ENCODE data around the gene PIGO. TPM values are rescaled to one million over a fixed set of nuclear protein-coding genes. Genes with fewer than 3 reads are reported as not detected.

PIGO gene
- total RNA-seq, 1 experiment from 2014 or later, result 32.0 TPM

DNA sequence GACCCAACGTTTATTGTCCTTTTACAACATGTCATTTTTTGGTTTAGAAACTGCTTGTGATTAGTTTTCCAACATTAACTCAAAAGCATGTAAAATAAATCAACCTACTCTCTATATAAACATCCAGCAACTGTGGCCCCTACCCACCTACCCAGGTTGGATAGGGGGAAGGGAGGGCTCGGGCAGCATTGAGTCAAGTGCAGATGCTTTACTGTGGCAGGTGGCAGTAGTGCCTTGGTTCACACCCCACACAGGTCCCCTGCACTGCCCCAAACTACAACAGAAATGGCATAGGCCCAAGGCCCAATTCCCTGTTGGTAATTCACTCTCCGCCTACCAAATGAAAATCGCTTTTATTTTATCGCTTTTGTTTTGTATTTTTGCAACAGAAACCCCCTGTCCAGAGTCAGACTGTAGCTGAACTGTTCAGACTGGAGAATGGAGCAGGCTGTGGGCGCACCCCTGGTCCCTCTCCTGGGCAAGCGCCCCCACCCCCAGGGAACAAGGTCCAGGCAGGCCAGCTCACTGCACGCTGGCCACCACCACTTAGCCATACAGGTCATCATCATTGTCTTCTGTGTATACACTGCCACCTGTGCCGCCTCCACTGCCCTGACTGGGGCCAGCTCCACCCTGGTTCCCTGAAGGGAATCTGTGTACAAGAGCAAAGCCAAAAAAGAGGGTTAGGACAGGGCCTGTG, 39.7 kb downstream of the PIGO start:
- no peak for DNase-seq
- H3K4me1 Mint-ChIP-seq (ENCODE audit: low read depth, unreplicated experiment), result no peaks in the 10 kb centered on the region
- H3K27ac Mint-ChIP-seq (ENCODE audit: unreplicated experiment), result no peak overlapping the region
- intact Hi-C loops (cut with micrococcal nuclease; ENCODE audit: unreplicated experiment), result no loop called here
- CTCF ChIA-PET, result no interaction called here
- TSS peak; percentile 25 for BruUV-seq (replicated peaks)
- H3K9me3 Mint-ChIP-seq (ENCODE audit: low read depth, unreplicated experiment), result no peaks in the 10 kb centered on the region
- H3K36me3 Mint-ChIP-seq (ENCODE audit: insufficient read depth, unreplicated experiment), result peaks cover 78% of the 10 kb centered on the region
- TF ChIP-seq, protein P1, sequence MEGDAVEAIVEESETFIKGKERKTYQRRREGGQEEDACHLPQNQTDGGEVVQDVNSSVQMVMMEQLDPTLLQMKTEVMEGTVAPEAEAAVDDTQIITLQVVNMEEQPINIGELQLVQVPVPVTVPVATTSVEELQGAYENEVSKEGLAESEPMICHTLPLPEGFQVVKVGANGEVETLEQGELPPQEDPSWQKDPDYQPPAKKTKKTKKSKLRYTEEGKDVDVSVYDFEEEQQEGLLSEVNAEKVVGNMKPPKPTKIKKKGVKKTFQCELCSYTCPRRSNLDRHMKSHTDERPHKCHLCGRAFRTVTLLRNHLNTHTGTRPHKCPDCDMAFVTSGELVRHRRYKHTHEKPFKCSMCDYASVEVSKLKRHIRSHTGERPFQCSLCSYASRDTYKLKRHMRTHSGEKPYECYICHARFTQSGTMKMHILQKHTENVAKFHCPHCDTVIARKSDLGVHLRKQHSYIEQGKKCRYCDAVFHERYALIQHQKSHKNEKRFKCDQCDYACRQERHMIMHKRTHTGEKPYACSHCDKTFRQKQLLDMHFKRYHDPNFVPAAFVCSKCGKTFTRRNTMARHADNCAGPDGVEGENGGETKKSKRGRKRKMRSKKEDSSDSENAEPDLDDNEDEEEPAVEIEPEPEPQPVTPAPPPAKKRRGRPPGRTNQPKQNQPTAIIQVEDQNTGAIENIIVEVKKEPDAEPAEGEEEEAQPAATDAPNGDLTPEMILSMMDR (IDR thresholded peaks at IDR 0.05; ENCODE audit: unreplicated experiment), result no peak
- no peak overlapping the region for H3K4me3 Mint-ChIP-seq (ENCODE audit: low read depth, unreplicated experiment)
- H3K27me3 Mint-ChIP-seq (ENCODE audit: unreplicated experiment), result no peaks in the 10 kb centered on the region

DNA sequence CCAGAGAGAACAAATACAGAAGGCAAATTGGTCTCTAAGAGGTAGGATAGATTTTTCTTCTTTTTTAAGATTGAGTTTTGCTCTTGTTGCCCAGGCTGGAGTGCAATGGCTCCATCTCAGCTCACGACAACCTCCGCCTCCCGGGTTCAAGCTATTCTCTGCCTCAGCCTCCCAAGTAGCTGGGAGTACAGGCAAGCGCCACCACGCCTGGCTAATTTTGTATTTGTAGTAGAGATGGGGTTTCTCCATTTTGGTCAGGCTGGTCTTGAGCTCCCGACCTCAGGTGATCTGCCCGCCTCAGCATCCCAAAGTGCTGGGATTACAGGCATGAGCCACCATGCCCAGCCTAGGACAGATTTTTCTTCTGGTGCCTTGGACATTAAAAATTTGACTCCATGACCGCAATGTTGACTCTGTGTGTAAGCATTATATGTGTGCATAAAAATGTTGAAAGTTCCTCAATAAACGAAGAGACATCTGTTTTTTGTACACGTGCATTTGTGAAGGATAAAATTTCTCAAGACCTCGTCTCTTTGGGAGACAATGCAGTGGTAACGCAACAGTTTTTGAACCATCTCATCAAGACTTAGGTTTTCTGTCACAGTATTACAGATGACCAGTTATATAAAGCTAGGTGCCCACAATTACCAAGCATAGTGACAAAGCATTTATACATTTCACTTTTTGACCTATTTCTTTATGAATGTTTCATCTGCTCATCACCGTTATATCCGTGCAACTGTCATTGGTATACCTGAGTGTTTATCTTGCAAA, 41.3 kb downstream of the PIGO start:
- H3K36me3 Mint-ChIP-seq (ENCODE audit: insufficient read depth, unreplicated experiment), result peaks cover 74% of the 10 kb centered on the region
- no peaks in the 10 kb centered on the region for H3K27me3 Mint-ChIP-seq (ENCODE audit: unreplicated experiment)
- H3K4me1 Mint-ChIP-seq (ENCODE audit: low read depth, unreplicated experiment), result no peaks in the 10 kb centered on the region
- no peak overlapping the region for H3K4me3 Mint-ChIP-seq (ENCODE audit: low read depth, unreplicated experiment)
- TF ChIP-seq, protein P1 (IDR thresholded peaks at IDR 0.05; ENCODE audit: unreplicated experiment), result no peak
- CTCF ChIA-PET, result no interaction called here
- DNase-seq, result no peak
- no peaks in the 10 kb centered on the region for H3K9me3 Mint-ChIP-seq (ENCODE audit: low read depth, unreplicated experiment)
- intact Hi-C loops (cut with micrococcal nuclease; ENCODE audit: unreplicated experiment), result no loop called here
- no peak overlapping the region for H3K27ac Mint-ChIP-seq (ENCODE audit: unreplicated experiment)
- BruUV-seq (replicated peaks), result no TSS peak

DNA sequence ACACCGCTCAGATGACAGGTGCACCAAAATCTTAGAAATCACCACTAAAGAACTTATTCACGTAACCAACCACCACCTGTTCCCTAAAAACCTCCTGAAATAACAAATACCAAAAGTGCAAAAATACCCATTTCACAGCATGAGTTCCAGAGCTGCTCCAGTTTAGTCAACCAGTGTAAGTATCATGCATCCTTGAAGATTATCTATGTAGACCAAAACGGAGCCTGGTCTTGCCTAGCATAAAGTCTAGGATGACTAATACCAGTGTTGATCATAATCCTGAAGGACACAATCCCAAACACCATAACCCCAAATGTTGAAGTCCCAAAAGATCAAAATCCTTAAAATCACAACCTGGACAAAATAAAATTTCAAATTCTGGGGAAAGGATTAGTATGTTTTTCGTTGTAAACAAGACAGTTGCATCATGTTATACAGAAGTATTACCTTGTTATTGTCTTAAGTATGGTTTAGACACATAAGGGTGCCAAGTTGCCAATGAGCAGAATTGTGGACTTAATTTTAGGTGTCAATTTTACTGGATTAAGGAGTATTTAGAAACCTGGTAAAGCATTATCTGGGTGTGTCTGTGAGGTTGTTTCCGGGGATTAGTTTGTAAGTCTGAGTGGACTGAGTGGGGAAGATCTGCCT, 42.1 kb downstream of the PIGO start:
- CTCF ChIA-PET, result no interaction called here
- intact Hi-C loops (cut with micrococcal nuclease; ENCODE audit: unreplicated experiment), result no loop called here
- no peak for DNase-seq
- no peaks in the 10 kb centered on the region for H3K27me3 Mint-ChIP-seq (ENCODE audit: unreplicated experiment)
- H3K4me1 Mint-ChIP-seq (ENCODE audit: low read depth, unreplicated experiment), result no peaks in the 10 kb centered on the region
- no TSS peak for BruUV-seq (replicated peaks)
- H3K27ac Mint-ChIP-seq (ENCODE audit: unreplicated experiment), result no peak overlapping the region
- peaks cover 67% of the 10 kb centered on the region for H3K36me3 Mint-ChIP-seq (ENCODE audit: insufficient read depth, unreplicated experiment)
- H3K9me3 Mint-ChIP-seq (ENCODE audit: low read depth, unreplicated experiment), result no peaks in the 10 kb centered on the region
- TF ChIP-seq, protein P1 (IDR thresholded peaks at IDR 0.05; ENCODE audit: unreplicated experiment), result no peak
- no peak overlapping the region for H3K4me3 Mint-ChIP-seq (ENCODE audit: low read depth, unreplicated experiment)

DNA sequence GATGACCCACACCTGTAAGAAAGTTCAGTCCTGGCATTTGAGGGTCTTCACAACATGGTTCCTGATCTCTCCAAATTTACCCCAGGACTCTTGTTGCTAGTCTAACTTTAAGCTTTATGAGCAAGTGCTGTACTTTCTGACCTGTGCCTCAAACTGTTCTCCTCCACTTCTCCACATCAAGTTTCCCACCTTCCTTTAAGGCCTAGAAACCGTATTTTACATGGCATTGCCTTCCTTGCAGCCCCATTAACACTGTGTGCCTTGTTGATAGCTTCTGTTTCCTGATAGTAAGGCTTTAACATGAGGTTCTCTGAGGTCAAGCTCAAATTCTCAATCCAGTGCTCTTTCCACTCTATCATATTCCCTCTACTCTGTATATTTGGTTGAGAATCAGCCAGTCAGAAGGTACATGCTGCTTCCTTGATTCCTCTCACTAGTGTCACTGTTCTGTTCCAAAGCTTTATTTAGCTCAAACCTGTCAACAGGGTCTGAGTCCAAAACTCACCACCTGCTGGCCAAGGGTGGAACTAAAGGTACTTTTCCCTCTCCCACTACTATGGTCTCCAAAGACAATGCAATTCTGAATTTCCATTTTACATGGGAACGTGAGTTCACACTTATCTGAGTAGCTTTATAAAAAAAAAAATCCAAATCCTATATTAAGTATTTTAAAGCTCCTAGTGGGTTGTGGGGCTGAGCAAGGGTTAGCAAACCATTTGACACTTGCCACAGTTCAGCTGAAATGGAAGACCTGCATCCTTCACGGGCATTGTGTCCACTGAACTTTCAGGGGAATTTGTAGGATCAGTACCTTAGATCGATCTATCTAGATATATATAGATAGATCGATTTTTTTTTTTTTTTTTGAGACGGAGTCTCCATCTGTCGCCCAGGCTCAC, 45.1 kb downstream of the PIGO start:
- H3K9me3 Mint-ChIP-seq (ENCODE audit: low read depth, unreplicated experiment), result no peaks in the 10 kb centered on the region
- peak; percentile 46 for DNase-seq
- no TSS peak for BruUV-seq (replicated peaks)
- H3K4me1 Mint-ChIP-seq (ENCODE audit: low read depth, unreplicated experiment), result no peaks in the 10 kb centered on the region
- CTCF ChIA-PET, result interaction anchor here (0.6 to 1.6 kb wide), 10 partner anchors 16 to 390 kb away, joined by 3 to 17 read pairs (median 4); partner anchors contain the start of genes FANCG and VCP
- H3K27ac Mint-ChIP-seq (ENCODE audit: unreplicated experiment), result peak overlapping the region; percentile 0
- no peak overlapping the region for H3K4me3 Mint-ChIP-seq (ENCODE audit: low read depth, unreplicated experiment)
- H3K36me3 Mint-ChIP-seq (ENCODE audit: insufficient read depth, unreplicated experiment), result peaks cover 58% of the 10 kb centered on the region
- no peaks in the 10 kb centered on the region for H3K27me3 Mint-ChIP-seq (ENCODE audit: unreplicated experiment)
- TF ChIP-seq, protein P1 (IDR thresholded peaks at IDR 0.05; ENCODE audit: unreplicated experiment), result no peak
- intact Hi-C loops (cut with micrococcal nuclease; ENCODE audit: unreplicated experiment), result no loop called here
